MCF 10A (cell line): Measurements from ENCODE around the gene PPP3R1. TPM values are rescaled to one million over a fixed set of nuclear protein-coding genes. Genes with fewer than 3 reads are reported as not detected.

Experiments
- BruUV-seq: library from RNA; stranded (reverse); fragments of 400-500 nt; replicated peaks from 2 replicates; lab custom pipeline; 2021; lab: Mats Ljungman, UMichigan
- CTCF ChIA-PET: fragments of 300-600 bp; sonication (Branson Sonifier 250); formaldehyde crosslinking; extraction: SDS; loops from one replicate; lab custom pipeline; 2021; ENCODE audit warnings: antibody characterized with exemption, inconsistent platforms; lab: Yijun Ruan, JAX
- POLR2A ChIA-PET: fragments of 300-600, 350-650 bp; sonication (Branson Sonifier 250); formaldehyde crosslinking; extraction: SDS; loops from one replicate; lab custom pipeline; 2020; ENCODE audit warnings: antibody characterized with exemption, inconsistent platforms; lab: Yijun Ruan, JAX
- DNase-seq: peaks from one replicate; pipeline ENCODE4 v3.0.0-alpha.2; 2018; ENCODE audit not compliant: unreplicated experiment
- H3K27ac Mint-ChIP-seq: one replicate; pipeline ENCODE4 v1.8.0; 2022; ENCODE audit warnings: mild to moderate bottlenecking, low read depth, mixed read lengths; ENCODE audit not compliant: unreplicated experiment
- H3K27me3 Mint-ChIP-seq: one replicate; pipeline ENCODE4 v1.8.0; 2022; ENCODE audit warnings: mixed read lengths; ENCODE audit not compliant: insufficient read depth, unreplicated experiment
- H3K36me3 Mint-ChIP-seq: one replicate; pipeline ENCODE4 v1.8.0; 2022; ENCODE audit warnings: mild to moderate bottlenecking, moderate library complexity, mixed read lengths; ENCODE audit not compliant: insufficient read depth, unreplicated experiment
- H3K4me1 Mint-ChIP-seq: one replicate; pipeline ENCODE4 v1.8.0; 2022; ENCODE audit warnings: mixed read lengths; ENCODE audit not compliant: insufficient read depth, unreplicated experiment
- H3K4me3 Mint-ChIP-seq: one replicate; pipeline ENCODE4 v1.8.0; 2022; ENCODE audit warnings: mild to moderate bottlenecking, moderate library complexity, mixed read lengths; ENCODE audit not compliant: unreplicated experiment
- H3K9me3 Mint-ChIP-seq: one replicate; pipeline ENCODE4 v1.8.0; 2022; ENCODE audit warnings: mixed read lengths; ENCODE audit not compliant: unreplicated experiment
- CTCF ChIP-seq: fragments of 200-600 bp; IDR thresholded peaks from one replicate; pipeline ENCODE4 v1.8.0; 2022; ENCODE audit warnings: antibody characterized with exemption, mild to moderate bottlenecking; ENCODE audit not compliant: unreplicated experiment
- intact Hi-C: fragments of 100-400 bp; cut with micrococcal nuclease; formaldehyde crosslinking; loops from 2 replicates; pipeline ENCODE4 v1.14.1; 2022
- total RNA-seq: library from RNA; stranded (reverse); gene quantifications from 2 replicates; pipeline ENCODE4 v1.2.3, GENCODE V29; 2022

PPP3R1 gene
- total RNA-seq, 1 experiment from 2014 or later = 54.6 TPM

GRCh38 chr2:68241732-68242131 lies 10.6 kb downstream of the PPP3R1 start:
- no peaks in the 10 kb centered on the region for H3K9me3 Mint-ChIP-seq
- intact Hi-C loops = no loop called here
- POLR2A ChIA-PET = interaction anchor here (0.6 to 1.2 kb wide), 3 partner anchors 9 to 16 kb away, joined by 3 to 5 read pairs (median 3); partner anchors contain the start of gene PPP3R1
- peaks cover 32% of the 10 kb centered on the region for H3K4me1 Mint-ChIP-seq
- DNase-seq = no peak
- H3K36me3 Mint-ChIP-seq = no peaks in the 10 kb centered on the region
- no peak overlapping the region for H3K27ac Mint-ChIP-seq
- BruUV-seq = no TSS peak
- no peak overlapping the region for H3K4me3 Mint-ChIP-seq
- CTCF ChIA-PET = interaction anchor here (0.7 kb wide), 1 partner anchor 56 kb away, joined by 3 read pairs; no protein-coding TSS in a partner anchor
- no peaks in the 10 kb centered on the region for H3K27me3 Mint-ChIP-seq
- TF ChIP-seq CTCF = no peak

GRCh38 chr2:68240446-68240845 lies 11.9 kb downstream of the PPP3R1 start:
- no peak for DNase-seq
- BruUV-seq = no TSS peak
- no peak for TF ChIP-seq CTCF
- H3K27ac Mint-ChIP-seq = peak overlapping the region; percentile 13
- peaks cover 38% of the 10 kb centered on the region for H3K4me1 Mint-ChIP-seq
- no peaks in the 10 kb centered on the region for H3K9me3 Mint-ChIP-seq
- H3K27me3 Mint-ChIP-seq = no peaks in the 10 kb centered on the region
- ChIA-PET POLR2A (interaction anchor here (0.8 to 5.6 kb wide), 2 partner anchors 11 to 35 kb away, joined by 3 to 50 read pairs; partner anchors contain the start of gene PPP3R1), CTCF (no interaction called here)
- H3K4me3 Mint-ChIP-seq = no peak overlapping the region
- H3K36me3 Mint-ChIP-seq = no peaks in the 10 kb centered on the region
- intact Hi-C loops = no loop called here

DNA sequence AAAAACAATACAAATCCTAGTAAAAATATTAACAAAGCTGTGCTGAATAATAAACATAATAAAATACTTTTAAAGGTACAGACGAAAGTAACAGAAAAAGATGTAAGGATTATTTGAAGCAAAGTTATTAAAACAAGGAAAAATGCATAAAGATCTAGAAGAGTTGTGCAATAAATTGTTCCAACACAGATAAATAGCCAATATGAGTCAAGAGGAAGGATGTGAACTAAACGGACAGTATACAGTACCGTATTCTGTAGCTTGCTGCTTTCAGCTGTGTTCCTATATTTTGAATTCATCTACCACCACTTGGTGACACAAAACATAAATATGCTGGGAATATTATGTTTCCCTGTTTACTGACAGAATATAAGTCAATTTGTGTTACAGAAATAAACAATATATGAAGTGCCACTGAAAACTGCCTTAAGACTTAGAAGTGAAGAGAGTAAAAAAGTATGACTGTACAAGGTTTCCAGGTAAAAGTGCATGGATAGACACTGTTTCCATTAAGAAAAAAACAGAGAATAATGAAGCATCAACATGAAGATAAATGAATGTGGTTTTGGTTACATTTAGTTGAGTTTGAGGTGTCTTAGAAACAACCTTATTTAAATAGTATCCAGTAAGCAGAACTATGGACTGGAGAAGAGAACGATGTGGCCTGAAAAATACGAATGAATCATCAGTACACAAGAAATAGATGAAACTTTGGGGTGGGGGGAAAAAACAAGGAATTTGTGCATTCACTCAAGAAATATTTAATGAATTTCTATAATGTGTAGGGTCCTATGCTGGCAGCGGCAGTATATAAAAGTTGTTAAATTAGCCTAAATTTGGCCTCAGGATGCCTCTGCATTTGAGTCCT lies 13.1 kb downstream of the PPP3R1 start:
- peak overlapping the region; percentile 54 for H3K4me3 Mint-ChIP-seq
- POLR2A ChIA-PET = interaction anchor here (0.6 to 5.6 kb wide), 6 partner anchors 11 to 1397 kb away, joined by 3 to 50 read pairs (median 3); partner anchors contain the start of gene PPP3R1
- H3K9me3 Mint-ChIP-seq = no peaks in the 10 kb centered on the region
- H3K27me3 Mint-ChIP-seq = no peaks in the 10 kb centered on the region
- no peaks in the 10 kb centered on the region for H3K36me3 Mint-ChIP-seq
- intact Hi-C loops = no loop called here
- CTCF ChIA-PET = no interaction called here
- no TSS peak for BruUV-seq
- H3K27ac Mint-ChIP-seq = peak overlapping the region; percentile 88
- peak; percentile 30 for DNase-seq
- H3K4me1 Mint-ChIP-seq = peaks cover 38% of the 10 kb centered on the region
- TF ChIP-seq CTCF = no peak

GRCh38 chr2:68237976-68238580 lies 14.3 kb downstream of the PPP3R1 start:
- no peak for TF ChIP-seq CTCF
- Mint-ChIP-seq H3K4me1 (peaks cover 39% of the 10 kb centered on the region), H3K27me3 (no peaks in the 10 kb centered on the region), H3K36me3 (no peaks in the 10 kb centered on the region), H3K27ac (peak overlapping the region; percentile 88), H3K9me3 (no peaks in the 10 kb centered on the region), H3K4me3 (peak overlapping the region; percentile 3)
- ChIA-PET CTCF (interaction anchor here (0.6 to 1.7 kb wide), 3 partner anchors 12 to 14 kb away, joined by 3 to 8 read pairs (median 3); no protein-coding TSS in a partner anchor), POLR2A (interaction anchor here (0.7 to 5.6 kb wide), 5 partner anchors 10 to 321 kb away, joined by 3 to 50 read pairs (median 10); partner anchors contain the start of gene PPP3R1)
- BruUV-seq = no TSS peak
- DNase-seq = no peak
- intact Hi-C loops = no loop called here
